Panc1 (cell line): Measurements from ENCODE around the gene WIF1. TPM values are rescaled to one million over a fixed set of nuclear protein-coding genes. Genes with fewer than 3 reads are reported as not detected.

Source experiments
- ATAC-seq: fragments of 200-7000 bp; cut with Tn5 transposase; 2 replicates; pipeline ENCODE4 v1.9.1; 2020; ENCODE audit warnings: mild to moderate bottlenecking, moderate library complexity
- BruUV-seq: library from RNA; stranded (reverse); fragments of 400-500 nt; replicated peaks from 2 replicates; lab custom pipeline; 2021; lab: Mats Ljungman, UMichigan
- CTCF ChIA-PET: fragments of 300-600 bp; sonication (Branson Sonifier 250); formaldehyde crosslinking; loops from one replicate; lab custom pipeline; 2022; ENCODE audit warnings: antibody characterized with exemption; lab: Charles Lee
- POLR2A ChIA-PET: fragments of 300-600 bp; sonication (Branson Sonifier 250); formaldehyde crosslinking; loops from one replicate; lab custom pipeline; 2022; ENCODE audit warnings: antibody characterized with exemption; lab: Charles Lee
- DNase-seq: peaks from one replicate; pipeline ENCODE4 v3.0.0-alpha.2; 2010; ENCODE audit warnings: low read depth, low spot score
- H3K27ac ChIP-seq: 2 replicates; pipeline ENCODE4 v1.5.1; 2011; ENCODE audit warnings: mild to moderate bottlenecking, low read length, inconsistent platforms
- H3K27me3 ChIP-seq: fragments of 200-500 bp; sonication (Bioruptor generic); 2 replicates; pipeline ENCODE4 v1.6.0; 2014; ENCODE audit warnings: low read length, inconsistent platforms; ENCODE audit not compliant: control insufficient read depth, insufficient read depth
- H3K36me3 ChIP-seq: fragments of 200-500 bp; sonication (Bioruptor generic); 2 replicates; pipeline ENCODE4 v1.5.1; 2014; ENCODE audit warnings: inconsistent platforms, mild to moderate bottlenecking, low read length, moderate library complexity; ENCODE audit not compliant: control insufficient read depth, insufficient read depth
- H3K4me1 ChIP-seq: 2 replicates; pipeline ENCODE4 v1.5.1; 2011; ENCODE audit warnings: inconsistent platforms, mild to moderate bottlenecking, low read length, moderate library complexity; ENCODE audit not compliant: control insufficient read depth, insufficient read depth
- H3K4me3 ChIP-seq, 2 experiments: 2 replicates each; pipeline ENCODE4 v1.5.1; 2011 to 2012; ENCODE audit warnings: low read depth in 2 of 2, low read length in 2 of 2, mild to moderate bottlenecking in 2 of 2, inconsistent platforms in 1 of 2, moderate library complexity in 1 of 2
- H3K9me3 ChIP-seq: fragments of 200-500 bp; sonication (Bioruptor generic); 2 replicates; pipeline ENCODE4 v1.5.1; 2014; ENCODE audit warnings: low read depth, mild to moderate bottlenecking, inconsistent platforms, low read length, moderate library complexity; ENCODE audit not compliant: control insufficient read depth, insufficient read depth
- POLR2AphosphoS5 ChIP-seq: IDR thresholded peaks from 2 replicates; pipeline ENCODE4 v1.6.1; 2012; ENCODE audit warnings: mild to moderate bottlenecking, low read depth, low read length, moderate library complexity
- REST ChIP-seq, 2 experiments: IDR thresholded peaks; 2 replicates each; pipeline ENCODE4 v1.6.1; 2011 to 2012; ENCODE audit warnings: low read depth in 2 of 2, control low read depth in 1 of 2, low read length in 1 of 2, mild to moderate bottlenecking in 1 of 2, moderate library complexity in 1 of 2; ENCODE audit not compliant: insufficient read depth in 1 of 2
- SIN3A ChIP-seq: IDR thresholded peaks from 2 replicates; pipeline ENCODE4 v1.6.1; 2012; ENCODE audit warnings: low read depth, mild to moderate bottlenecking, low read length, moderate library complexity, borderline replicate concordance; ENCODE audit not compliant: insufficient read depth
- TCF7L2 ChIP-seq: IDR thresholded peaks from 2 replicates; pipeline ENCODE4 v1.6.1; 2011; ENCODE audit warnings: mild to moderate bottlenecking, low read depth, low read length, inconsistent platforms
- in situ Hi-C: cut with HindIII; loops from 2 replicates; pipeline ENCODE4 v1.10.0; 2016; ENCODE audit warnings: low sequenced_read_pairs, low pct_unique_long_range_greater_than_20kb
- intact Hi-C: fragments of 100-400 bp; cut with micrococcal nuclease; formaldehyde crosslinking; loops from one replicate; pipeline ENCODE4 v1.10.0; 2022; ENCODE audit not compliant: unreplicated experiment
- total RNA-seq: library from RNA; stranded (reverse); gene quantifications from one replicate; pipeline ENCODE4 v1.2.1, GENCODE V29; 2021; ENCODE audit not compliant: unreplicated experiment
- TF ChIP-seq, protein P1 (sequence below): fragments of 450-650 bp; IDR thresholded peaks from 2 replicates; pipeline ENCODE4 v1.5.1; 2017; ENCODE audit warnings: mild to moderate bottlenecking

The WIF1 gene
- total RNA-seq, 1 experiment from 2014 or later, result not detected

GRCh38 chr12:65133879-65134278 lies 12.8 kb upstream of the WIF1 start:
- H3K27ac ChIP-seq, result no peak overlapping the region
- ChIA-PET CTCF (no interaction called here), POLR2A (no interaction called here)
- in situ Hi-C loops, result no loop called here
- peaks cover 42% of the 10 kb centered on the region for H3K27me3 ChIP-seq
- H3K4me3 ChIP-seq, result no peak overlapping the region
- ATAC-seq (no peak), DNase-seq (no peak)
- H3K4me1 ChIP-seq, result no peaks in the 10 kb centered on the region
- TF ChIP-seq TCF7L2, result no peak
- no peak for TF ChIP-seq POLR2AphosphoS5
- no peak for TF ChIP-seq SIN3A
- no peak for TF ChIP-seq REST (IDR thresholded peaks at IDR 0.05; ENCODE audit: insufficient read depth in 1 of 2, low read depth in 2 of 2, low read length in 1 of 2)
- TF ChIP-seq, protein P1, sequence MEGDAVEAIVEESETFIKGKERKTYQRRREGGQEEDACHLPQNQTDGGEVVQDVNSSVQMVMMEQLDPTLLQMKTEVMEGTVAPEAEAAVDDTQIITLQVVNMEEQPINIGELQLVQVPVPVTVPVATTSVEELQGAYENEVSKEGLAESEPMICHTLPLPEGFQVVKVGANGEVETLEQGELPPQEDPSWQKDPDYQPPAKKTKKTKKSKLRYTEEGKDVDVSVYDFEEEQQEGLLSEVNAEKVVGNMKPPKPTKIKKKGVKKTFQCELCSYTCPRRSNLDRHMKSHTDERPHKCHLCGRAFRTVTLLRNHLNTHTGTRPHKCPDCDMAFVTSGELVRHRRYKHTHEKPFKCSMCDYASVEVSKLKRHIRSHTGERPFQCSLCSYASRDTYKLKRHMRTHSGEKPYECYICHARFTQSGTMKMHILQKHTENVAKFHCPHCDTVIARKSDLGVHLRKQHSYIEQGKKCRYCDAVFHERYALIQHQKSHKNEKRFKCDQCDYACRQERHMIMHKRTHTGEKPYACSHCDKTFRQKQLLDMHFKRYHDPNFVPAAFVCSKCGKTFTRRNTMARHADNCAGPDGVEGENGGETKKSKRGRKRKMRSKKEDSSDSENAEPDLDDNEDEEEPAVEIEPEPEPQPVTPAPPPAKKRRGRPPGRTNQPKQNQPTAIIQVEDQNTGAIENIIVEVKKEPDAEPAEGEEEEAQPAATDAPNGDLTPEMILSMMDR, result no peak
- H3K9me3 ChIP-seq, result no peaks in the 10 kb centered on the region
- H3K36me3 ChIP-seq, result no peaks in the 10 kb centered on the region; the same call in 1 of the 2 replicates
- intact Hi-C loops, result no loop called here
- no TSS peak for BruUV-seq

DNA sequence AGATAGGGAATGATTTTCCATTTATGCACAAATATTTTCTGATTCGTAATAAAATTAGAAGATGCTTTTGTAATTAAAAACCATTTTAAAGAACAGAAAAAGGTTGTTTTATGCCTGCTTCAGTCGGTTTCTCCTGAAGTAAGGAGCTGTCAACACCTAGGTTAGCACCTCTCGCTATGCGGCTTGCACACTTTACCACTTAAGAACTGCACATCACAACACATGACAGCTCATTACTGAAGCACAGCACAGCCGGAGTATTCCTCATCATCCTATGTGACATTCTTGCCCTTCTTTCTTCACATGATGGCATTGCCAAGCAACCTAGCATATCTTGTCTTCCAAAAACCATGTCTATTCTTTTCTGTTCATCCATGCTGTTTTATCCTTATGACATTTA lies 5.4 kb upstream of the WIF1 start:
- DNase-seq (no peak), ATAC-seq (no peak)
- ChIA-PET CTCF (interaction anchor here (0.5 to 1.2 kb wide), 4 partner anchors 11 to 416 kb away, joined by 3 to 5 read pairs (median 3); no protein-coding TSS in a partner anchor), POLR2A (no interaction called here)
- no peak overlapping the region for H3K4me3 ChIP-seq
- intact Hi-C loops, result no loop called here
- TF ChIP-seq TCF7L2, result no peak
- TF ChIP-seq POLR2AphosphoS5, result no peak
- no peak for TF ChIP-seq REST (IDR thresholded peaks at IDR 0.05; ENCODE audit: insufficient read depth in 1 of 2, low read depth in 2 of 2, low read length in 1 of 2)
- TF ChIP-seq SIN3A, result no peak
- no peaks in the 10 kb centered on the region for H3K4me1 ChIP-seq
- no peaks in the 10 kb centered on the region for H3K9me3 ChIP-seq
- no peak overlapping the region for H3K27ac ChIP-seq
- in situ Hi-C loops, result no loop called here
- no TSS peak for BruUV-seq
- peaks cover 44% of the 10 kb centered on the region for H3K27me3 ChIP-seq
- H3K36me3 ChIP-seq, result no peaks in the 10 kb centered on the region; the same call in 1 of the 2 replicates
